GM06990 (cell line): ENCODE results near the gene SMOC1.

Source experiments
- DNase-seq: peaks from one replicate; pipeline ENCODE4 v3.0.0-alpha.2; 2011; ENCODE audit not compliant: insufficient read length; ENCODE audit errors: extremely low read depth
- H3K27me3 ChIP-seq: replicated peaks from 2 replicates; pipeline ENCODE4 v1.6.0; 2011; ENCODE audit warnings: low read length; ENCODE audit not compliant: control insufficient read depth, insufficient read depth
- H3K36me3 ChIP-seq: 2 replicates; pipeline ENCODE4 v1.5.1; 2011; ENCODE audit warnings: low read length; ENCODE audit not compliant: control insufficient read depth, insufficient read depth
- H3K4me3 ChIP-seq: replicated peaks from 2 replicates; pipeline ENCODE4 v1.5.1; 2011; ENCODE audit warnings: low read depth, mild to moderate bottlenecking, control low read depth, low read length
- TF ChIP-seq, protein P1 (sequence below): IDR thresholded peaks from 2 replicates; pipeline ENCODE4 v1.5.1; 2011; ENCODE audit warnings: low read length, control low read depth, mild to moderate bottlenecking, inconsistent platforms; ENCODE audit not compliant: insufficient read depth, poor library complexity, severe bottlenecking

SMOC1 gene

DNA sequence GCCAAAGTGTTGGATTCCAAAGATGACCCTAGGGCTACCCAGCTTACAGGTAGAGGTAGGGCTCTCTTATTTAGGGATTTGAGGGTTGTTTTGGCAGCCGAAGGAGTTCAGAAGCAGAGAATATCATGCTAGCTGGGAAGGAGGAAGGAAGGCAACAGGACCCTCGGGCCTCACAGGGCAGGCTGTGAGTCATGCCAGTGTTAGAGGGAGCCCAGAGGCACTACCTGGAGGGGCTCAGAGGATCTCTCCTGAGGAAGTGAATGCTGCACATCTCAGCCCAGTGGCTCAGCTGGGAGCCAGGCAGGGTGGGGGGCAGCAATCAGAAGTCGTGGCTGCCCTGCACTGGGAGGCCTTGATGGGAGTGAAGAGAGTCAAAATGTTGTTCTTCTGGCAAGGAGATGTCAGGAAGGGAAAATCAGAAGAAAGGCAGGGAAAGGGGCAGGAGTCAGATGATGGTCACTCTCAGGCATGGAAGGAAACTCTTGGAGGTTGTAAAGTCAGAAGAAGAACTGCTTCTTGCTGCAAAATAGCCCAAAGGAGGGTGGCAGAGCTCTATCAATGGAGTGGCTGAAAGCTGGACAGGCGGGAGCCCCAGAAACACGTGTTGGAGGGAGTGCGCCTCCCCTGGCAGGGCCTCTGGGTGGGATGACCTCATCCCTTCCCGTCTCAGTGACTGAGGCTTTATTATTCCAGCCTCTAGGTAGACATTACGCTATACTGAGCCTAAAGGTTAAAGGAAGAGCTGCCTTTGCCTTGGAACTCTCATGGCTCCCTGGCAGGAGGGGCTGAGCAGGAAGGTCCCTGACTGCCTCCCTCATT is 141.3 kb downstream of the SMOC1 start:
- Histone ChIP-seq H3K4me3 (no peak overlapping the region), H3K36me3 (no peaks in the 10 kb centered on the region), H3K27me3 (no peaks in the 10 kb centered on the region)
- DNase-seq: no peak
- TF ChIP-seq, protein P1, sequence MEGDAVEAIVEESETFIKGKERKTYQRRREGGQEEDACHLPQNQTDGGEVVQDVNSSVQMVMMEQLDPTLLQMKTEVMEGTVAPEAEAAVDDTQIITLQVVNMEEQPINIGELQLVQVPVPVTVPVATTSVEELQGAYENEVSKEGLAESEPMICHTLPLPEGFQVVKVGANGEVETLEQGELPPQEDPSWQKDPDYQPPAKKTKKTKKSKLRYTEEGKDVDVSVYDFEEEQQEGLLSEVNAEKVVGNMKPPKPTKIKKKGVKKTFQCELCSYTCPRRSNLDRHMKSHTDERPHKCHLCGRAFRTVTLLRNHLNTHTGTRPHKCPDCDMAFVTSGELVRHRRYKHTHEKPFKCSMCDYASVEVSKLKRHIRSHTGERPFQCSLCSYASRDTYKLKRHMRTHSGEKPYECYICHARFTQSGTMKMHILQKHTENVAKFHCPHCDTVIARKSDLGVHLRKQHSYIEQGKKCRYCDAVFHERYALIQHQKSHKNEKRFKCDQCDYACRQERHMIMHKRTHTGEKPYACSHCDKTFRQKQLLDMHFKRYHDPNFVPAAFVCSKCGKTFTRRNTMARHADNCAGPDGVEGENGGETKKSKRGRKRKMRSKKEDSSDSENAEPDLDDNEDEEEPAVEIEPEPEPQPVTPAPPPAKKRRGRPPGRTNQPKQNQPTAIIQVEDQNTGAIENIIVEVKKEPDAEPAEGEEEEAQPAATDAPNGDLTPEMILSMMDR: no peak

DNA sequence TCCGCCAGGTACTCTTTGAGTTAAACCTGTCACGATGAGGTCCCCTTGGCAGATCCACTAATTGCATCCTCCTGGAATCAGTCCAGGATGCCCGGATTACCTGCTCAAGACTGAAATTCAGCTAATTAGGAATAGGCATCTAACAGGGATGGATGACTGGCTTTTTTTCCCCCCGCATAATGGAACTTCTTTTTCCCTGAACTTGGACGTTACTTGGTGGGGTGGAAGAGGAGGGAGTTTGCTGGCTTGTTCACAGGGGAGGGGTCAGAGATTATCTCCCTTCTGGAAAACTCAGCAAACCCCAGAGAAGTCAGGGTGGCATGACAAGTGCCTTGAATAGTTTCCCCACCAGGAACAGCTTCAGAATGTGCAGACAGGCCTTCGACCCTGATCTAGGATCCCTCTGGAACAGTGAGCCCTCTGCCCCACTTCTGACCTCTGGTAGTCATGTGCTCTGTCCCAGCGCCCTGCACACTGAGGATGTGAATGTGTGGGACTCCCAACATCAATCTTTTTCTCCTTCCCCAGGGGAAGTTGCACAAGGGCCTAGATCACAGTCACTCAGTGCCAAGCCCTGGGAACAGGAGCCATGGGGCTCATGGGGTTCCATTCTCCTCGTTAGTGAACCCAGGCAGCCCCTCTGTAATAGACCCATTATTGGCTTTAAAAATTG is 142.5 kb downstream of the SMOC1 start:
- no peaks in the 10 kb centered on the region for H3K36me3 ChIP-seq
- H3K4me3 ChIP-seq: no peak overlapping the region
- no peak for DNase-seq
- no peaks in the 10 kb centered on the region for H3K27me3 ChIP-seq
- TF ChIP-seq, protein P1: no peak

DNA sequence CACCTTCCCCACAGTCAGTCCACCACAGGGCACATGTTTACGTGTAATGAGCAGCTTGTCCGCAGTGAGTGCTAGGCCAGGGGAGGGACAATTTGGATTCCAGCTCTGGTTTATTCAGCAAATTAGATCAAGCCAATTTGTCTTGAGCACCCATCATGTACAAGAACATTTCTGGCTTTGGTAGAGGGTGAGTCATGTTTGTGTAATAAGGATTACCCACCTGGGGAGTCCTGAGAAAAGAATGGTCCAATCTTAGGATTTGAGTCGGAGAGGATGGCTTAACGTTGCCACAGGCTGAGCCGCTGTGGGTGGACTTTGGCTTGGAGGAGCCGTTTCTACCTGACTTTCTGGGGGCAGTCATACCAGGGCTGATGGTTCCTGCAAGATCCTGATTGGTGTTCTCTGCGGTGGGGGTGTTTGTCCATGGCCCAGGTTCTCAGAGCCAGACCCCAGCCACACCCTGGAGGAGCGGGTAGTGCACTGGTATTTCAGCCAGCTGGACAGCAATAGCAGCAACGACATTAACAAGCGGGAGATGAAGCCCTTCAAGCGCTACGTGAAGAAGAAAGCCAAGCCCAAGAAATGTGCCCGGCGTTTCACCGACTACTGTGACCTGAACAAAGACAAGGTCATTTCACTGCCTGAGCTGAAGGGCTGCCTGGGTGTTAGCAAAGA is 143.7 kb downstream of the SMOC1 start:
- H3K4me3 ChIP-seq: no peak overlapping the region
- no peaks in the 10 kb centered on the region for H3K36me3 ChIP-seq
- TF ChIP-seq, protein P1: no peak
- no peaks in the 10 kb centered on the region for H3K27me3 ChIP-seq
- DNase-seq: no peak

DNA sequence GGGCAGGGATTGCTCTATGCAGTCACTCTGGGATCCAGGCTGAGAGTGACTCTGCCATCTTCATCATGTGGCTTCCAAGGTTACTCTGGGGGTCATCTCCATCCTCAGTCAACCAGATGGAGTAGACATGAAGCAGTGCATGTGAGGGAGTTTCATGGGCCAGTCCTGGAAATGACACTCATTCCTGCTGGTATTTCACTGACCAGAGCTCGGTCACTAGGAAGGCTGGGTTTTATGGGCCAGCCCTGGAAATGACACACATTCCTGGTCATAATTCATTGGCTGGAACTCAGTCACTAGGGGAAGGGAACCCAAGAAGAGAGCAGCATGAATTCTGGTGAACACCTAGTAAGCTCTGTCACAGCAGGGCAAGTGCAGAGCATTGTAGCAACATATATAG is 144.7 kb downstream of the SMOC1 start:
- TF ChIP-seq, protein P1: no peak
- no peak for DNase-seq
- H3K4me3 ChIP-seq: no peak overlapping the region
- H3K27me3 ChIP-seq: no peaks in the 10 kb centered on the region
- H3K36me3 ChIP-seq: no peaks in the 10 kb centered on the region

DNA sequence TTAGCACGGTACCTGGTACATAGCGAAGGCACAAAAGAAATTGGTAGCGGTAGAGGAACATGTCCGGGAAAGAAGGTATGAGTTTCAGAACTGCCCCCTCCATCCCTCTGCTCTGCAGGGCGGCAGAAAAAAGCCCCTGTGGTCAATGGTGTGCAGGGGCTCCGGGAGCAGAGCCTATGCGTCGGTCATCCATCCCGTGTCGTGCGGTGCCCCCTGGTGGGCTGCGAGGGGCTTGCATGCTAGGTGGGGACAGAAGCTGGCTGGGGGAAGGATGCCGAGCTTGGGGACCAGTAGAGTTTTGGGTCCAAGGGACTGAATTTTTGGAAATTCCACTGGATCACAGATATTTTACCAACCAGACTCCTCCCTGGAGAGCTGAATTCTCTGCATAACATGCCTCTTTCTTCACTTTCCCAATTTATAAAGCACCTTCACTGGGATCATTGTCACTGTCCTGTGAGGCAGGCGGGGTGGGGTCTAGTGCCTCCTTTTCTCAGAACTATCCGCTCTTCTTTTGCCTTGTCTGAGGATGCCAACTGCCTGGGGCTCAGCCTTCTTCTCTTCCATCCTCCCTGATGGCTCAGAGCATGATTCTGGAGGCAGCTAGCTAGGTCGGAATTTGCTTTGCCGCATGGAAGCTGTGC is 148.7 kb downstream of the SMOC1 start:
- Histone ChIP-seq H3K36me3 (no peaks in the 10 kb centered on the region), H3K27me3 (no peaks in the 10 kb centered on the region), H3K4me3 (no peak overlapping the region)
- DNase-seq: peak; percentile 59
- TF ChIP-seq, protein P1: peak; percentile 93
